ENCODE data around the gene ZNF664.

Gene ZNF664

DNA sequence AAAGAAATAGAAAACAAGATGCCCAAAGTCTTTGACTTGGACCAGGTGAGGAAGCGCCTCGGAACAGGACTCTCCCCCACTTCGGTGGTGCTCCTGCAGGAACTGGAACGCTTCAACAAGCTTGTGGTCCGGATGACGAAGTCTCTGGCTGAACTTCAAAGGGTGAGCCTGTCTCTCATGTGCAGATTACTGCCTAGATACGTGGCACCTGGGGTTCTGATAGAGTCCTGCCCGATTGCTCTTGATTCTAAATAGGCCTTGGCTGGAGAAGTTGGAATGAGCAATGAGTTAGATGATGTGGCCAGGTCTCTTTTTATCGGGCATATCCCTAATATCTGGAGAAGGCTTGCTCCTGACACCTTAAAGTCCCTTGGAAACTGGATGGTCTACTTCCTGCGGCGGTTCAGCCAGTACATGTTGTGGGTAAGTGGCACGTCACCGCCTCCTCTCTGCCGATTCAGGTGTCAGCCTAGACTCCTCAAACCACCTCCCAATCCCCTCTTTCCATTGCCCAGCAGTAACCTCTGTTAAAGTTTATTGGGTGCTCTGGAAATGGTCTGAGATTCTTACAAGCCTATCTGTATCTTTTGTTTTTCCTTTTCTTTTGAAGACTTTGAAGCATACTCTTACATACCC lies 41.2 kb upstream of the ZNF664 start:
- ATAC-seq (ENCODE audit: insufficient read depth, low read depth) (peak; percentile 90), DNase-seq (peak; percentile 78)
- 0 out of 2 replicates have a peak, but pooled peaks cover 3% of the 10 kb centered on the region for H3K36me3 ChIP-seq (ENCODE audit: insufficient read depth, low read length)
- H2AFZ ChIP-seq (ENCODE audit: low read depth, low read length) = no peak overlapping the region
- H3K27ac ChIP-seq (ENCODE audit: low read length) = no peak overlapping the region
- H3K79me2 ChIP-seq (ENCODE audit: insufficient read depth, low read length) = no peaks in the 10 kb centered on the region
- H3K4me3 ChIP-seq (ENCODE audit: low read depth in 1 of 2, low read length in 2 of 2) = no peak overlapping the region
- H3K27me3 ChIP-seq (ENCODE audit: insufficient read depth, low read length, poor library complexity) = peaks cover 10% of the 10 kb centered on the region
- H3K4me2 ChIP-seq (ENCODE audit: insufficient read depth, low read length) = peak overlapping the region; percentile 37
- no peaks in the 10 kb centered on the region for H3K9me3 ChIP-seq (ENCODE audit: insufficient read depth, low read length, severe bottlenecking)
- peaks cover 9% of the 10 kb centered on the region for H4K20me1 ChIP-seq (ENCODE audit: insufficient read depth, low read length)
- no peak overlapping the region for H3K9ac ChIP-seq (ENCODE audit: low read depth, low read length)
- H3K4me1 ChIP-seq (ENCODE audit: insufficient read depth, low read length) = peaks cover 26% of the 10 kb centered on the region
- TF ChIP-seq, protein P1, sequence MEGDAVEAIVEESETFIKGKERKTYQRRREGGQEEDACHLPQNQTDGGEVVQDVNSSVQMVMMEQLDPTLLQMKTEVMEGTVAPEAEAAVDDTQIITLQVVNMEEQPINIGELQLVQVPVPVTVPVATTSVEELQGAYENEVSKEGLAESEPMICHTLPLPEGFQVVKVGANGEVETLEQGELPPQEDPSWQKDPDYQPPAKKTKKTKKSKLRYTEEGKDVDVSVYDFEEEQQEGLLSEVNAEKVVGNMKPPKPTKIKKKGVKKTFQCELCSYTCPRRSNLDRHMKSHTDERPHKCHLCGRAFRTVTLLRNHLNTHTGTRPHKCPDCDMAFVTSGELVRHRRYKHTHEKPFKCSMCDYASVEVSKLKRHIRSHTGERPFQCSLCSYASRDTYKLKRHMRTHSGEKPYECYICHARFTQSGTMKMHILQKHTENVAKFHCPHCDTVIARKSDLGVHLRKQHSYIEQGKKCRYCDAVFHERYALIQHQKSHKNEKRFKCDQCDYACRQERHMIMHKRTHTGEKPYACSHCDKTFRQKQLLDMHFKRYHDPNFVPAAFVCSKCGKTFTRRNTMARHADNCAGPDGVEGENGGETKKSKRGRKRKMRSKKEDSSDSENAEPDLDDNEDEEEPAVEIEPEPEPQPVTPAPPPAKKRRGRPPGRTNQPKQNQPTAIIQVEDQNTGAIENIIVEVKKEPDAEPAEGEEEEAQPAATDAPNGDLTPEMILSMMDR (IDR thresholded peaks at IDR 0.05; ENCODE audit: borderline replicate concordance, extremely low read depth, low read length, poor library complexity, severe bottlenecking) = peak; percentile 47
- no peak for TF ChIP-seq EZH2 (IDR thresholded peaks at IDR 0.05; ENCODE audit: borderline replicate concordance, low read depth, low read length, severe bottlenecking)

GRCh38 chr12:123933214-123933613 lies 39.8 kb upstream of the ZNF664 start:
- ATAC-seq (ENCODE audit: insufficient read depth, low read depth) (no peak), DNase-seq (no peak)
- H3K9me3 ChIP-seq (ENCODE audit: insufficient read depth, low read length, severe bottlenecking) = no peaks in the 10 kb centered on the region

DNA sequence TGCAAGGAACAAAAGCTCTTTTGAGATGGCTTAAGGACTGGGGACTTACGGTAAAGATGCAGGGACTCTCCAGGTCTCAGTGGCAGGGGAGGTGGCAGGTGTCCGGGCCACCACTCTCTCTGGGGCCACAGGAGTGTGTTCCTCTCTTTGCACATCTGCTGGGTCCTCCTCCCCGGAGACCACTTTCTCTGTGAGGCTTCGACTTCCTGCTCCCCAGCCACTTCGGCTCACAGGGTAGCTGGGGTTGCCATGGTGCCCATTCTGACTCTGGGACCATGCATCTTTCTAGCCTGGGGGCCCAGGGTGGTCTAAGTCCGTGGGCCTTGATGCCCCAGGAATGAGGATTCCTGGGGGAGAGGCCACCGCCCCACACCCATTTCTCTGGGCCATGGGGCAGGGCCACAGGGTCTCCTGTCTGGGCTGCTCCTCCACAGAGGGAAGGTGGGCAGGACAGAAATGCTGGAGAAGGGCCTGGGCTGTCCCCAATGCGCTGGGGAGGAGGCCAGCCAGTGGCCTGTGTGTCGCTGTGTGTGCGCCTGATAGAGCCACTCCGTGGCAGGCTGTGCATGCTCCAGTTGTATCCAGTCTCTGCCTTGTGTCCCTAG lies 38.9 kb upstream of the ZNF664 start:
- peaks cover 9% of the 10 kb centered on the region for H4K20me1 ChIP-seq (ENCODE audit: insufficient read depth, low read length)
- no peak overlapping the region for H3K4me3 ChIP-seq (ENCODE audit: low read depth in 1 of 2, low read length in 2 of 2)
- ATAC-seq (ENCODE audit: insufficient read depth, low read depth) (no peak), DNase-seq (no peak)
- no peak for TF ChIP-seq EZH2 (IDR thresholded peaks at IDR 0.05; ENCODE audit: borderline replicate concordance, low read depth, low read length, severe bottlenecking)
- TF ChIP-seq, protein P1 (IDR thresholded peaks at IDR 0.05; ENCODE audit: borderline replicate concordance, extremely low read depth, low read length, poor library complexity, severe bottlenecking) = no peak
- H3K79me2 ChIP-seq (ENCODE audit: insufficient read depth, low read length) = no peaks in the 10 kb centered on the region
- H3K4me2 ChIP-seq (ENCODE audit: insufficient read depth, low read length) = no peak overlapping the region
- no peak overlapping the region for H2AFZ ChIP-seq (ENCODE audit: low read depth, low read length)
- 0 out of 2 replicates have a peak, but pooled peaks cover 4% of the 10 kb centered on the region for H3K36me3 ChIP-seq (ENCODE audit: insufficient read depth, low read length)
- no peak overlapping the region for H3K27ac ChIP-seq (ENCODE audit: low read length)
- no peaks in the 10 kb centered on the region for H3K9me3 ChIP-seq (ENCODE audit: insufficient read depth, low read length, severe bottlenecking)
- peaks cover 10% of the 10 kb centered on the region for H3K27me3 ChIP-seq (ENCODE audit: insufficient read depth, low read length, poor library complexity)
- no peak overlapping the region for H3K9ac ChIP-seq (ENCODE audit: low read depth, low read length)
- H3K4me1 ChIP-seq (ENCODE audit: insufficient read depth, low read length) = peaks cover 44% of the 10 kb centered on the region

More at GRCh38 chr12:123933214-123933613, 39.8 kb upstream of the ZNF664 start:
- no peak overlapping the region for H2AFZ ChIP-seq (ENCODE audit: low read depth, low read length)
- H3K4me2 ChIP-seq (ENCODE audit: insufficient read depth, low read length) = no peak overlapping the region
- peaks cover 10% of the 10 kb centered on the region for H3K27me3 ChIP-seq (ENCODE audit: insufficient read depth, low read length, poor library complexity)
- no peak overlapping the region for H3K4me3 ChIP-seq (ENCODE audit: low read depth in 1 of 2, low read length in 2 of 2)
- H3K9ac ChIP-seq (ENCODE audit: low read depth, low read length) = no peak overlapping the region
- H3K4me1 ChIP-seq (ENCODE audit: insufficient read depth, low read length) = peaks cover 38% of the 10 kb centered on the region
- H3K36me3 ChIP-seq (ENCODE audit: insufficient read depth, low read length) = 0 out of 2 replicates have a peak, but pooled peaks cover 4% of the 10 kb centered on the region
- no peak overlapping the region for H3K27ac ChIP-seq (ENCODE audit: low read length)
- TF ChIP-seq, protein P1 (IDR thresholded peaks at IDR 0.05; ENCODE audit: borderline replicate concordance, extremely low read depth, low read length, poor library complexity, severe bottlenecking) = no peak
- TF ChIP-seq EZH2 (IDR thresholded peaks at IDR 0.05; ENCODE audit: borderline replicate concordance, low read depth, low read length, severe bottlenecking) = no peak
- no peaks in the 10 kb centered on the region for H3K79me2 ChIP-seq (ENCODE audit: insufficient read depth, low read length)
- peaks cover 9% of the 10 kb centered on the region for H4K20me1 ChIP-seq (ENCODE audit: insufficient read depth, low read length)

All from DND-41 (cell line).